ENCODE measurements around the gene MAL. TPM values are rescaled to one million over a fixed set of nuclear protein-coding genes. Genes with fewer than 3 reads are reported as not detected.

MAL gene
- total RNA-seq, 4 donors from 2014 or later: 469 to 1,903 (median 516) TPM

DNA sequence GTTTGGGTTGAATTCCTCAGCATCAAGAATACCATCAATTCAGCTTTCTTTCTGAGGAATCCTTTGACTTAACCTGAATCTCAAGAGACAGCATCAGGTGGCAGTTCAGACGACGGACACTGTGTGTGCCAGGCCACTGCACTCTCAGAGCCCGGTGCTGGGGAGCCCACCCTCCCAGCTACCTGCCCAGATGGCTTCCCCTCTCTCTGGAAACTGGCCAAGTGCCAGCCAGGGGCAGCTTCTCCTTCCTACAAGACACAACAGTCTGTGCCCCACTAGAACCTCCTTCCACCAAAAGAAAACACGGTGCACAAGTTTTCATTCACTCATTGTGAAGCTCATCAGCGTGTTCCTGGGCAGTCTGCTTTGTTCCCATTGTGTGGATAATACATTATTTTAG is 28.5 kb downstream of the MAL start:
- intact Hi-C loops (cut with DNase I): no loop called here
- H3K4me3 ChIP-seq: no peak overlapping the region
- no peak for TF ChIP-seq POLR2A (IDR thresholded peaks at IDR 0.05)
- TF ChIP-seq, protein P1, sequence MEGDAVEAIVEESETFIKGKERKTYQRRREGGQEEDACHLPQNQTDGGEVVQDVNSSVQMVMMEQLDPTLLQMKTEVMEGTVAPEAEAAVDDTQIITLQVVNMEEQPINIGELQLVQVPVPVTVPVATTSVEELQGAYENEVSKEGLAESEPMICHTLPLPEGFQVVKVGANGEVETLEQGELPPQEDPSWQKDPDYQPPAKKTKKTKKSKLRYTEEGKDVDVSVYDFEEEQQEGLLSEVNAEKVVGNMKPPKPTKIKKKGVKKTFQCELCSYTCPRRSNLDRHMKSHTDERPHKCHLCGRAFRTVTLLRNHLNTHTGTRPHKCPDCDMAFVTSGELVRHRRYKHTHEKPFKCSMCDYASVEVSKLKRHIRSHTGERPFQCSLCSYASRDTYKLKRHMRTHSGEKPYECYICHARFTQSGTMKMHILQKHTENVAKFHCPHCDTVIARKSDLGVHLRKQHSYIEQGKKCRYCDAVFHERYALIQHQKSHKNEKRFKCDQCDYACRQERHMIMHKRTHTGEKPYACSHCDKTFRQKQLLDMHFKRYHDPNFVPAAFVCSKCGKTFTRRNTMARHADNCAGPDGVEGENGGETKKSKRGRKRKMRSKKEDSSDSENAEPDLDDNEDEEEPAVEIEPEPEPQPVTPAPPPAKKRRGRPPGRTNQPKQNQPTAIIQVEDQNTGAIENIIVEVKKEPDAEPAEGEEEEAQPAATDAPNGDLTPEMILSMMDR (IDR thresholded peaks at IDR 0.05): no peak
- no peak for DNase-seq
- peaks cover 0 to 8% (median 0%) of the 10 kb centered on the region in 4 donors for H3K27me3 ChIP-seq
- no peaks in the 10 kb centered on the region for H3K9me3 ChIP-seq
- no peak overlapping the region for H3K27ac ChIP-seq
- H3K36me3 ChIP-seq: peaks cover 0 to 29% (median 0%) of the 10 kb centered on the region in 3 donors
- 78 to 81% methylated on average over 5 of the region's 5 CpGs for WGBS, 2 donors
- peaks cover 0 to 72% (median 12%) of the 10 kb centered on the region in 3 donors for H3K4me1 ChIP-seq

DNA sequence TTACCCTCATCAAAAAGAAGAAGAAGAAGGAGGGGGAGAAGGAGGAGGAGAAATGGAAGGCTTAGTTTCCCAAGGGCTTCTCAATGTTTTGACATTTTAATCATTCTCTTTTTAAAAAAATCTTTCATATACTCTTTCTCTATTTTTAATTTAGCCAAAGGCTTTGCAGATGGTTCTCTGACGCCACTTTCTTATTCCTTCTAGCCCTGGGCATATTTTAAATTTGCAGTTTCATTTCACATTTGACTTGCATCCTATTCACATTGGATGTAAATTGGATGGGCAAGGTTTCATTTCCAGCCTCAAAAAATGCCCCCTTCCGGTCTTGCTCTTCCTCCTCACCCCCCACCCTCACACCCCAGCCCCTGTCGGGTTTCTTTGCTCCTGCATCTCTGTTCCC is 29.8 kb downstream of the MAL start:
- intact Hi-C loops (cut with DNase I): no loop called here
- DNase-seq: no peak
- Histone ChIP-seq H3K4me3 (no peak overlapping the region), H3K36me3 (peaks cover 0 to 17% (median 0%) of the 10 kb centered on the region in 3 donors), H3K27ac (peak overlapping the region in 2 of 4 donors; percentile 56 to 76), H3K27me3 (peaks cover 0 to 18% (median 0%) of the 10 kb centered on the region in 4 donors), H3K4me1 (peaks cover 0 to 72% (median 16%) of the 10 kb centered on the region in 3 donors), H3K9me3 (no peaks in the 10 kb centered on the region)
- 55 to 61% methylated on average over 3 of the region's 3 CpGs for WGBS, 2 donors
- no peak for TF ChIP-seq POLR2A (IDR thresholded peaks at IDR 0.05)
- TF ChIP-seq, protein P1 (IDR thresholded peaks at IDR 0.05): no peak

DNA sequence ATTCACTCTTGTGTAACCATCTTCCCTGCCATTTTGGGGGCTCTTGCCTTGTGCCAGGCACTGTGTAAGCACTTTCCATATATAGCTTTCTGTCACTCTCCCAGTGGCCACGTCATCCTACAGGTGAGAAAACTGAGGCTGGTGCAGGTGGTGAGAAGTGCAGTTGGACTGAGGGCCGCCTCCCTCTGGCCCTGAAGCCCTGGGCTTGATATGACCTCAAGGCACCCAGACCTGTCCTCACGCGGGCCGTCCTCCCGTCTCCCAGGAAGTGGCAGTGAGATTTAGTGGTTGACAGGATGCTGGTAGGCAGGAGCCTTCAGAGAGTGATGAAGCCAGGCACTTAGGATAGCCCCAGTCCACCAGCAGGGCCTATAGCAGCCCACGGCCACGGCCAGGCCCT is 30.5 kb downstream of the MAL start:
- peaks cover 0 to 72% (median 16%) of the 10 kb centered on the region in 3 donors for H3K4me1 ChIP-seq
- peaks cover 0 to 9% (median 0%) of the 10 kb centered on the region in 3 donors for H3K36me3 ChIP-seq
- peak overlapping the region in 2 of 4 donors; percentile 56 to 76 for H3K27ac ChIP-seq
- WGBS, 2 donors: 71% methylated on average over 3 of the region's 8 CpGs; no CpG with 5 or more reads in 1 of the 2 donors
- TF ChIP-seq POLR2A (IDR thresholded peaks at IDR 0.05): no peak
- TF ChIP-seq, protein P1 (IDR thresholded peaks at IDR 0.05): no peak
- no peak overlapping the region for H3K4me3 ChIP-seq
- H3K9me3 ChIP-seq: no peaks in the 10 kb centered on the region
- no peak for DNase-seq
- peaks cover 0 to 18% (median 0%) of the 10 kb centered on the region in 4 donors for H3K27me3 ChIP-seq
- intact Hi-C loops (cut with DNase I): no loop called here

DNA sequence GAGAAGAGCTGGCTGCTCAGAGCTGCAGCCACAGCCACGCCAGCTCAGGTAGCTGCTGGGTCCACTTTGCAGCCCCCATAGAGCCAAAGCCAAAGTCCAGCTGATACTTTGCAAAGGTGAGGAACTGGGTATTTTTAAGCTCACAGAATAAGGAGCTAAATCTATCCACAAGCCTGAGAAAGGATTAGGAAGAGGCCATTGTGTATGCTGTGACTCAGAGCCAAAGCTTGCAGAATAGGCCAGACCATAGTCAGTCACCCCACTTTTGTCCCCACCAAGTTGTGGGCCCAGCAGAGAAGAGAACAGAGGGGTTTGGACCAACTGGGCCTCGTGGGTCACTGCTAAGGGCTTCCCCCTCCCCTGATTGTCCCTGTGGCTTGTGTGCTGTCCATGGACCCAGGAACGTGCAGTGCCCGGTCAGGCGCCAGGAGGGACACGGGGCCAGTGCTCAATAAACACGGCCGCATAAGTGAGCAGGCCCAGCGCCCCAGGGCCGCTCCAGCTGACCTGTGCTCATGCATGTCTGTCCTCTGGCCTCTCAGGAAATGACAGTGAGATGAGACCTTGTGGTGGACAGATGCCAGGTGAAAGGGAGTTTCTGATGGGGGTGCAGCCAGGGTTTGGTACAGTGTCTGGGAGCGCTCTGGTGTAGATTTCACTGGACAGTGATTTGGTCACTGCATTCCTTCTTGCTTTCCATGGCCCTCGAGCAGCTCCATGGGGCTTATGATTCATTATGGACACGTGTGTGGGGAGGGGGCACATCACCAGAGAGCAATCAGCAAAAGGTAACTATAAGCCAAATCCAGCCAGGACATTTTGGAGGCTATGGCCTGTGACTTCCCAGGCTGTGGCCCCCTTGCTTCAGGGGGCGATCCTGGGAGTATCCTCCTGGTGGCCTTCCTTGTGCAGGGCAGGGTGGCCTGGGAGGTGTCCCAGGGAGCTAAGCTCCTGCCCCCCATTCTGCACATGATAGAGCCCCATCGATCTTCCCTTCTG is 31.3 kb downstream of the MAL start:
- 80 to 85% methylated on average over 4 of the region's 15 CpGs for WGBS, 2 donors
- no peak for DNase-seq
- peaks cover 4 to 72% (median 19%) of the 10 kb centered on the region in 3 donors for H3K4me1 ChIP-seq
- intact Hi-C loops (cut with DNase I): no loop called here
- no peak overlapping the region for H3K4me3 ChIP-seq
- TF ChIP-seq POLR2A (IDR thresholded peaks at IDR 0.05): no peak
- TF ChIP-seq, protein P1 (IDR thresholded peaks at IDR 0.05): no peak
- H3K27me3 ChIP-seq: peaks cover 0 to 18% (median 0%) of the 10 kb centered on the region in 4 donors
- peaks cover 0 to 7% (median 0%) of the 10 kb centered on the region in 3 donors for H3K36me3 ChIP-seq
- peak overlapping the region in 2 of 4 donors; percentile 56 to 76 for H3K27ac ChIP-seq
- no peaks in the 10 kb centered on the region for H3K9me3 ChIP-seq

Data from esophagus squamous epithelium (tissue), 5 donors.